PFSK-1 (cell line): ENCODE results near the gene ACOXL.

ENCODE experiments used
- POLR2AphosphoS5 ChIP-seq: IDR thresholded peaks from 2 replicates; pipeline ENCODE4 v1.6.1; 2012; ENCODE audit warnings: low read depth, mild to moderate bottlenecking, control low read depth, low read length, moderate library complexity
- REST ChIP-seq, 2 experiments: IDR thresholded peaks; 2 replicates each; pipeline versions ENCODE4 v1.6.1 to v1.8.0; 2011 to 2012; ENCODE audit warnings: low read depth in 2 of 2, low read length in 2 of 2, control low read depth in 1 of 2, inconsistent platforms in 1 of 2, mild to moderate bottlenecking in 1 of 2, moderate library complexity in 1 of 2; ENCODE audit not compliant: insufficient read depth in 1 of 2
- TAF1 ChIP-seq: IDR thresholded peaks from 2 replicates; pipeline ENCODE4 v1.6.1; 2012; ENCODE audit warnings: low read length, control low read depth, borderline replicate concordance; ENCODE audit not compliant: insufficient read depth

GRCh38 chr2:110746586-110747521, 14.5 kb downstream of the ACOXL start:
- TF ChIP-seq TAF1 (no peak), POLR2AphosphoS5 (no peak), REST (IDR thresholded peaks at IDR 0.05; ENCODE audit: insufficient read depth in 1 of 2, low read depth in 2 of 2, low read length in 2 of 2) (no peak)
